GM23338 (cell line): ENCODE measurements around the gene OR2H1. TPM values are rescaled to one million over a fixed set of nuclear protein-coding genes. Genes with fewer than 3 reads are reported as not detected.

ENCODE experiments used
- ATAC-seq: fragments of 200-7000 bp; cut with Tn5 transposase; 3 replicates; pipeline ENCODE4 v1.9.1; 2020
- DNase-seq: peaks from one replicate; pipeline ENCODE4 v3.0.0-alpha.2; 2015; ENCODE audit warnings: low spot score
- H2AFZ ChIP-seq: fragments of 200-600 bp; sonication (generic); 2 replicates; pipeline ENCODE4 v1.8.0; 2016; ENCODE audit warnings: antibody characterized with exemption, mild to moderate bottlenecking, moderate library complexity
- H3F3A ChIP-seq: fragments of 200-600 bp; sonication (generic); replicated peaks from 2 replicates; pipeline ENCODE4 v1.8.0; 2017; ENCODE audit warnings: antibody characterized with exemption, mixed run types, low read depth
- H3K27ac ChIP-seq: fragments of 200-600 bp; sonication (generic); 2 replicates; pipeline ENCODE4 v1.6.1; 2016; ENCODE audit warnings: low read depth
- H3K27me3 ChIP-seq: fragments of 200-600 bp; sonication (generic); 2 replicates; pipeline ENCODE4 v1.8.0; 2016; ENCODE audit warnings: mild to moderate bottlenecking, mixed run types, moderate library complexity; ENCODE audit not compliant: insufficient read depth
- H3K36me3 ChIP-seq: fragments of 200-600 bp; sonication (generic); 2 replicates; pipeline ENCODE4 v1.8.0; 2016; ENCODE audit warnings: mild to moderate bottlenecking; ENCODE audit not compliant: insufficient read depth
- H3K4me1 ChIP-seq: fragments of 200-600 bp; sonication (generic); 2 replicates; pipeline ENCODE4 v1.8.0; 2016; ENCODE audit warnings: mild to moderate bottlenecking, moderate library complexity; ENCODE audit not compliant: insufficient read depth
- H3K4me2 ChIP-seq: fragments of 200-600 bp; sonication (generic); 2 replicates; pipeline ENCODE4 v1.7.1; 2017; ENCODE audit warnings: mixed run types
- H3K4me3 ChIP-seq: fragments of 200-600 bp; sonication (generic); 2 replicates; pipeline ENCODE4 v1.6.1; 2016; ENCODE audit warnings: mixed run types
- H3K79me2 ChIP-seq: fragments of 200-600 bp; sonication (generic); replicated peaks from 2 replicates; pipeline ENCODE4 v1.8.0; 2017; ENCODE audit warnings: mild to moderate bottlenecking; ENCODE audit not compliant: insufficient read depth
- H3K9me2 ChIP-seq: fragments of 200-600 bp; sonication (generic); 2 replicates; pipeline ENCODE4 v1.8.0; 2017; ENCODE audit not compliant: insufficient read depth
- H4K20me1 ChIP-seq: fragments of 200-600 bp; sonication (generic); replicated peaks from 2 replicates; pipeline ENCODE4 v1.8.0; 2017; ENCODE audit warnings: mild to moderate bottlenecking; ENCODE audit not compliant: insufficient read depth
- H3K27ac Mint-ChIP-seq: 2 replicates; pipeline ENCODE4 v1.8.0; 2020; ENCODE audit warnings: inconsistent platforms, mild to moderate bottlenecking, moderate library complexity, mixed read lengths
- H3K27me3 Mint-ChIP-seq: 3 replicates; pipeline ENCODE4 v1.8.0; 2022; ENCODE audit warnings: low read depth, mild to moderate bottlenecking, moderate library complexity, mixed read lengths, inconsistent platforms; ENCODE audit not compliant: insufficient read depth, poor library complexity
- H3K36me3 Mint-ChIP-seq: 3 replicates; pipeline ENCODE4 v1.8.0; 2021; ENCODE audit warnings: low read depth, mild to moderate bottlenecking, inconsistent platforms, moderate library complexity, mixed read lengths
- H3K4me1 Mint-ChIP-seq: 3 replicates; pipeline ENCODE4 v1.8.0; 2020; ENCODE audit warnings: mild to moderate bottlenecking, inconsistent platforms, mixed read lengths
- H3K4me3 Mint-ChIP-seq: 3 replicates; pipeline ENCODE4 v1.8.0; 2021; ENCODE audit warnings: moderate library complexity, mild to moderate bottlenecking, inconsistent platforms, mixed read lengths
- H3K9me3 Mint-ChIP-seq: 3 replicates; pipeline ENCODE4 v1.8.0; 2020; ENCODE audit warnings: moderate library complexity, mild to moderate bottlenecking, inconsistent platforms, mixed read lengths
- CREB1 ChIP-seq: fragments of 250-450 bp; sonication (Bioruptor Pico); IDR thresholded peaks from 2 replicates; pipeline ENCODE4 v1.5.0; 2020; ENCODE audit warnings: low read depth, mild to moderate bottlenecking, moderate library complexity
- EZH2 ChIP-seq: fragments of 200-600 bp; sonication (generic); IDR thresholded peaks from one replicate; pipeline ENCODE4 v1.8.0; 2017; ENCODE audit warnings: antibody characterized with exemption, mild to moderate bottlenecking, low read depth; ENCODE audit not compliant: unreplicated experiment
- JUNB ChIP-seq: IDR thresholded peaks from one replicate; pipeline ENCODE4 v1.6.1; 2016; ENCODE audit warnings: antibody characterized with exemption; ENCODE audit not compliant: unreplicated experiment
- NANOG ChIP-seq: IDR thresholded peaks from 2 replicates; pipeline ENCODE4 v1.6.1; 2016; ENCODE audit warnings: antibody characterized with exemption, borderline replicate concordance
- POLR2AphosphoS5 ChIP-seq: IDR thresholded peaks from 2 replicates; pipeline ENCODE4 v1.6.1; 2016; ENCODE audit warnings: antibody characterized with exemption, low read depth
- ZNF114 ChIP-seq: fragments of 250-450 bp; sonication (Bioruptor Pico); IDR thresholded peaks from 2 replicates; pipeline ENCODE4 v1.5.0; 2020; ENCODE audit warnings: mild to moderate bottlenecking, moderate library complexity
- polyA plus RNA-seq: library from polyadenylated mRNA; unstranded; fragments of >200 nt; fragmentation: Nextera tagmentation; extraction: Ambion mirVana; gene quantifications from 2 replicates; pipeline ENCODE4 v1.2.1, GENCODE V29; 2016
- total RNA-seq: library from RNA; depleted of rRNA; stranded (reverse); fragments of >200 nt; shearing (Covaris generic); gene quantifications from 2 replicates; pipeline ENCODE4 v1.2.3, GENCODE V29; 2014
- TF ChIP-seq, protein P1 (sequence below): fragments of 250-450 bp; sonication (Bioruptor Pico); IDR thresholded peaks from 2 replicates; pipeline ENCODE4 v1.5.0; 2020; ENCODE audit warnings: mild to moderate bottlenecking, moderate library complexity
- TF ChIP-seq, protein P2 (sequence below): IDR thresholded peaks from 2 replicates; pipeline ENCODE4 v1.6.1; 2016; ENCODE audit warnings: antibody characterized with exemption
- TF ChIP-seq, protein P3 (sequence below): IDR thresholded peaks from one replicate; pipeline ENCODE4 v1.6.1; 2018; ENCODE audit warnings: antibody characterized with exemption; ENCODE audit not compliant: unreplicated experiment

OR2H1 gene
- total and polyA plus RNA-seq, 2 experiments from 2014 or later, result not detected

DNA sequence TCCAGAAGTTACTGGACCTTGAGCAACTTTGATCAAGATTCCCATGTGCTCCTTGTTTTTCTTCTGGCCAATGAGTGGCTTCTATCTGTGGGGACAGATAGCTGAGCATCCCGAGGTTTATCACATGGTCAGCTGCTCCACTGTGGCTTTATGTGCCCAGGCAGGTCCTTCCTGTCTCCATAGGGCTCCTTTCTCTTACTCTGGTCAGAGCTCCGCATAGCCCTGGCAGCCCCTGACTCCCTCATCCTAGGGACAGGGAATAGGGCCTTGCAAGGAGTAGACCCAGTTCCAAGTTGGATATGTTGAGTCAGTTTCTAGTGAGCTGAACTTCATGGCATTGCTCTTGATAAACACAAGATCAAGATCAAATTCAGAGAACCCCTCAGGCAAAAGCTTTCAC is 37.2 kb downstream of the OR2H1 start:
- Mint-ChIP-seq H3K4me3 (no peak overlapping the region), H3K9me3 (no peaks in the 10 kb centered on the region), H3K27me3 (peaks cover 2% of the 10 kb centered on the region), H3K27ac (no peak overlapping the region), H3K4me1 (peaks cover 5% of the 10 kb centered on the region), H3K36me3 (no peaks in the 10 kb centered on the region)
- TF ChIP-seq, protein P1, sequence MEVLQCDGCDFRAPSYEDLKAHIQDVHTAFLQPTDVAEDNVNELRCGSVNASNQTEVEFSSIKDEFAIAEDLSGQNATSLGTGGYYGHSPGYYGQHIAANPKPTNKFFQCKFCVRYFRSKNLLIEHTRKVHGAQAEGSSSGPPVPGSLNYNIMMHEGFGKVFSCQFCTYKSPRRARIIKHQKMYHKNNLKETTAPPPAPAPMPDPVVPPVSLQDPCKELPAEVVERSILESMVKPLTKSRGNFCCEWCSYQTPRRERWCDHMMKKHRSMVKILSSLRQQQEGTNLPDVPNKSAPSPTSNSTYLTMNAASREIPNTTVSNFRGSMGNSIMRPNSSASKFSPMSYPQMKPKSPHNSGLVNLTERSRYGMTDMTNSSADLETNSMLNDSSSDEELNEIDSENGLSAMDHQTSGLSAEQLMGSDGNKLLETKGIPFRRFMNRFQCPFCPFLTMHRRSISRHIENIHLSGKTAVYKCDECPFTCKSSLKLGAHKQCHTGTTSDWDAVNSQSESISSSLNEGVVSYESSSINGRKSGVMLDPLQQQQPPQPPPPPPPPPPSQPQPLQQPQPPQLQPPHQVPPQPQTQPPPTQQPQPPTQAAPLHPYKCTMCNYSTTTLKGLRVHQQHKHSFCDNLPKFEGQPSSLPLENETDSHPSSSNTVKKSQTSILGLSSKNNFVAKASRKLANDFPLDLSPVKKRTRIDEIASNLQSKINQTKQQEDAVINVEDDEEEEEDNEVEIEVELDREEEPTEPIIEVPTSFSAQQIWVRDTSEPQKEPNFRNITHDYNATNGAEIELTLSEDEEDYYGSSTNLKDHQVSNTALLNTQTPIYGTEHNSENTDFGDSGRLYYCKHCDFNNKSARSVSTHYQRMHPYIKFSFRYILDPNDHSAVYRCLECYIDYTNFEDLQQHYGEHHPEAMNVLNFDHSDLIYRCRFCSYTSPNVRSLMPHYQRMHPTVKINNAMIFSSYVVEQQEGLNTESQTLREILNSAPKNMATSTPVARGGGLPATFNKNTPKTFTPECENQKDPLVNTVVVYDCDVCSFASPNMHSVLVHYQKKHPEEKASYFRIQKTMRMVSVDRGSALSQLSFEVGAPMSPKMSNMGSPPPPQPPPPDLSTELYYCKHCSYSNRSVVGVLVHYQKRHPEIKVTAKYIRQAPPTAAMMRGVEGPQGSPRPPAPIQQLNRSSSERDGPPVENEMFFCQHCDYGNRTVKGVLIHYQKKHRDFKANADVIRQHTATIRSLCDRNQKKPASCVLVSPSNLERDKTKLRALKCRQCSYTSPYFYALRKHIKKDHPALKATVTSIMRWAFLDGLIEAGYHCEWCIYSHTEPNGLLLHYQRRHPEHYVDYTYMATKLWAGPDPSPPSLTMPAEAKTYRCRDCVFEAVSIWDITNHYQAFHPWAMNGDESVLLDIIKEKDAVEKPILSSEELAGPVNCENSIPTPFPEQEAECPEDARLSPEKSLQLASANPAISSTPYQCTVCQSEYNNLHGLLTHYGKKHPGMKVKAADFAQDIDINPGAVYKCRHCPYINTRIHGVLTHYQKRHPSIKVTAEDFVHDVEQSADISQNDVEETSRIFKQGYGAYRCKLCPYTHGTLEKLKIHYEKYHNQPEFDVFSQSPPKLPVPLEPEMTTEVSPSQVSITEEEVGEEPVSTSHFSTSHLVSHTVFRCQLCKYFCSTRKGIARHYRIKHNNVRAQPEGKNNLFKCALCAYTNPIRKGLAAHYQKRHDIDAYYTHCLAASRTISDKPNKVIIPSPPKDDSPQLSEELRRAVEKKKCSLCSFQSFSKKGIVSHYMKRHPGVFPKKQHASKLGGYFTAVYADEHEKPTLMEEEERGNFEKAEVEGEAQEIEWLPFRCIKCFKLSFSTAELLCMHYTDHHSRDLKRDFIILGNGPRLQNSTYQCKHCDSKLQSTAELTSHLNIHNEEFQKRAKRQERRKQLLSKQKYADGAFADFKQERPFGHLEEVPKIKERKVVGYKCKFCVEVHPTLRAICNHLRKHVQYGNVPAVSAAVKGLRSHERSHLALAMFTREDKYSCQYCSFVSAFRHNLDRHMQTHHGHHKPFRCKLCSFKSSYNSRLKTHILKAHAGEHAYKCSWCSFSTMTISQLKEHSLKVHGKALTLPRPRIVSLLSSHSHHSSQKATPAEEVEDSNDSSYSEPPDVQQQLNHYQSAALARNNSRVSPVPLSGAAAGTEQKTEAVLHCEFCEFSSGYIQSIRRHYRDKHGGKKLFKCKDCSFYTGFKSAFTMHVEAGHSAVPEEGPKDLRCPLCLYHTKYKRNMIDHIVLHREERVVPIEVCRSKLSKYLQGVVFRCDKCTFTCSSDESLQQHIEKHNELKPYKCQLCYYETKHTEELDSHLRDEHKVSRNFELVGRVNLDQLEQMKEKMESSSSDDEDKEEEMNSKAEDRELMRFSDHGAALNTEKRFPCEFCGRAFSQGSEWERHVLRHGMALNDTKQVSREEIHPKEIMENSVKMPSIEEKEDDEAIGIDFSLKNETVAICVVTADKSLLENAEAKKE (CRISPR knock-in tag), result no peak
- TF ChIP-seq EZH2 (no peak), NANOG (no peak), ZNF114 (no peak)
- TF ChIP-seq, protein P2, sequence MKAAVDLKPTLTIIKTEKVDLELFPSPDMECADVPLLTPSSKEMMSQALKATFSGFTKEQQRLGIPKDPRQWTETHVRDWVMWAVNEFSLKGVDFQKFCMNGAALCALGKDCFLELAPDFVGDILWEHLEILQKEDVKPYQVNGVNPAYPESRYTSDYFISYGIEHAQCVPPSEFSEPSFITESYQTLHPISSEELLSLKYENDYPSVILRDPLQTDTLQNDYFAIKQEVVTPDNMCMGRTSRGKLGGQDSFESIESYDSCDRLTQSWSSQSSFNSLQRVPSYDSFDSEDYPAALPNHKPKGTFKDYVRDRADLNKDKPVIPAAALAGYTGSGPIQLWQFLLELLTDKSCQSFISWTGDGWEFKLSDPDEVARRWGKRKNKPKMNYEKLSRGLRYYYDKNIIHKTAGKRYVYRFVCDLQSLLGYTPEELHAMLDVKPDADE, result no peak
- H3K27ac ChIP-seq, result no peak overlapping the region
- H3F3A ChIP-seq, result no peaks in the 10 kb centered on the region
- peaks cover 27% of the 10 kb centered on the region for H3K9me2 ChIP-seq
- no peak overlapping the region for H3K4me3 ChIP-seq
- H4K20me1 ChIP-seq, result no peaks in the 10 kb centered on the region
- H3K36me3 ChIP-seq, result no peaks in the 10 kb centered on the region
- no peaks in the 10 kb centered on the region for H3K27me3 ChIP-seq
- H2AFZ ChIP-seq, result peak overlapping the region; percentile 77; the same call in 1 of the 2 replicates
- no peak for DNase-seq
- H3K79me2 ChIP-seq, result no peaks in the 10 kb centered on the region
- no peak overlapping the region for H3K4me2 ChIP-seq
- ATAC-seq, result no peak
- no peaks in the 10 kb centered on the region for H3K4me1 ChIP-seq

DNA sequence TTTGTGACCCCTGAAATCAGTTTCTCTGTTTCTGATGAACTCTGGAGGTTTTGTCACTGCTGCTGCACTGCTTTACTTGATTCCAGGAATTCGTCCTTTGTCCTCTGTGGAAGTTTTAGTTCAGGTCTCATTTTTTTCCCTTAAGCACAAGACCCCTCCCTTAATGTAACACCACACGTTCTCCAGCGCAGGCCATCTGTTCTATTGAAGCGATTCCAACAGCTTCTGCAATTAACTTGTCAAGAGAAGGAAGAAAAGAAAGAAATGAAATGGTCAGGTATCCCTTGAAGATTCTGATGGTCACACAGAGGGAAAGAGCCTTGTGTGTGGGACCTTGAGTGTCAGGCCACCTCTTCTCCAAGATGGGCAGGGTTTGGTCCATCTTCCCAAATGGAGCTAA is 38.6 kb downstream of the OR2H1 start:
- Mint-ChIP-seq H3K27me3 (peaks cover 2% of the 10 kb centered on the region), H3K27ac (no peak overlapping the region), H3K4me3 (no peak overlapping the region), H3K36me3 (no peaks in the 10 kb centered on the region), H3K4me1 (peaks cover 5% of the 10 kb centered on the region), H3K9me3 (no peaks in the 10 kb centered on the region)
- ATAC-seq, result no peak
- no peak overlapping the region for H2AFZ ChIP-seq
- no peak overlapping the region for H3K27ac ChIP-seq
- H3F3A ChIP-seq, result no peaks in the 10 kb centered on the region
- H3K4me1 ChIP-seq, result no peaks in the 10 kb centered on the region
- peaks cover 21% of the 10 kb centered on the region for H3K9me2 ChIP-seq
- H3K36me3 ChIP-seq, result no peaks in the 10 kb centered on the region
- no peaks in the 10 kb centered on the region for H4K20me1 ChIP-seq
- no peak overlapping the region for H3K4me3 ChIP-seq
- no peaks in the 10 kb centered on the region for H3K27me3 ChIP-seq
- no peaks in the 10 kb centered on the region for H3K79me2 ChIP-seq
- DNase-seq, result no peak
- no peak overlapping the region for H3K4me2 ChIP-seq
- TF ChIP-seq, protein P2, result no peak
- no peak for TF ChIP-seq ZNF114
- no peak for TF ChIP-seq POLR2AphosphoS5
- TF ChIP-seq NANOG, result no peak
- TF ChIP-seq, protein P3, sequence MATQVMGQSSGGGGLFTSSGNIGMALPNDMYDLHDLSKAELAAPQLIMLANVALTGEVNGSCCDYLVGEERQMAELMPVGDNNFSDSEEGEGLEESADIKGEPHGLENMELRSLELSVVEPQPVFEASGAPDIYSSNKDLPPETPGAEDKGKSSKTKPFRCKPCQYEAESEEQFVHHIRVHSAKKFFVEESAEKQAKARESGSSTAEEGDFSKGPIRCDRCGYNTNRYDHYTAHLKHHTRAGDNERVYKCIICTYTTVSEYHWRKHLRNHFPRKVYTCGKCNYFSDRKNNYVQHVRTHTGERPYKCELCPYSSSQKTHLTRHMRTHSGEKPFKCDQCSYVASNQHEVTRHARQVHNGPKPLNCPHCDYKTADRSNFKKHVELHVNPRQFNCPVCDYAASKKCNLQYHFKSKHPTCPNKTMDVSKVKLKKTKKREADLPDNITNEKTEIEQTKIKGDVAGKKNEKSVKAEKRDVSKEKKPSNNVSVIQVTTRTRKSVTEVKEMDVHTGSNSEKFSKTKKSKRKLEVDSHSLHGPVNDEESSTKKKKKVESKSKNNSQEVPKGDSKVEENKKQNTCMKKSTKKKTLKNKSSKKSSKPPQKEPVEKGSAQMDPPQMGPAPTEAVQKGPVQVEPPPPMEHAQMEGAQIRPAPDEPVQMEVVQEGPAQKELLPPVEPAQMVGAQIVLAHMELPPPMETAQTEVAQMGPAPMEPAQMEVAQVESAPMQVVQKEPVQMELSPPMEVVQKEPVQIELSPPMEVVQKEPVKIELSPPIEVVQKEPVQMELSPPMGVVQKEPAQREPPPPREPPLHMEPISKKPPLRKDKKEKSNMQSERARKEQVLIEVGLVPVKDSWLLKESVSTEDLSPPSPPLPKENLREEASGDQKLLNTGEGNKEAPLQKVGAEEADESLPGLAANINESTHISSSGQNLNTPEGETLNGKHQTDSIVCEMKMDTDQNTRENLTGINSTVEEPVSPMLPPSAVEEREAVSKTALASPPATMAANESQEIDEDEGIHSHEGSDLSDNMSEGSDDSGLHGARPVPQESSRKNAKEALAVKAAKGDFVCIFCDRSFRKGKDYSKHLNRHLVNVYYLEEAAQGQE, result no peak
- no peak for TF ChIP-seq JUNB
- no peak for TF ChIP-seq EZH2
- TF ChIP-seq CREB1 (CRISPR knock-in tag), result no peak
